Measurements from ENCODE around the gene SYT11.
"Not testable (repeated sequence)": the region's sequence is repeated elsewhere in the genome, so short reads cannot be mapped to it uniquely, and the experiment has no call there.

Gene SYT11

DNA sequence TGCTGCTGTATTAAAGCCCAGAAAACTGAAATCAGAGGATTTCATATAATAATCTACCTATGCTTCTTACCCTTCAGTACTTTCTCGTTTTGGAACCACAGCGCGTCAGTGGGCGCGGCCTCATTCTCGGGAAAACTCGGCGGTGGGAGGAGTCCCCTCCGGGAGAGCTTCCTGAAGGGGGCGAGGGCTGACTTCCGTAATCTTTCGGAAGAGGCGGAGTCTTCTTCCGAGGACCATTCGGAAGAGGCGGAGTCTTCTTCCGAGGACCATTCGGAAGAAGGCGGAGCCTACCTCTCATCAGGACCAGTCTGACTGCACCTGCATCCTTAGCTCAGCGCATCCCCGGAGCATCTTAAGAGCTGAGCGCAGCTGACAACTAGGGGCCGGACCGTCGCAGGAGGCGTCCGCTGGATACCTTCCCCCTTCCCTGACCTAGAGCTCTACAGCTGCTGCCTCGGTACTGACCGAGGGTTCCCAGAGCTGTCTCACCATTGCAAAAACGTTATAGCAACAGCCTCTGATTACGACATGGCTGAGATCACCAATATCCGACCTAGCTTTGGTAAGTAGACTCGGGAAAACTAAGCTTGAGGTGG lies at the start of gene SYT11:
Gene SYT11 (plus strand): TSS at position 334 of the 596 bp plus-strand sequence. CDS start 195 bp downstream, at position 529.
- FAIRE-seq, result no peak
- peak; percentile 84 for DNase-seq (ENCODE audit: insufficient read length, low spot score)

DNA sequence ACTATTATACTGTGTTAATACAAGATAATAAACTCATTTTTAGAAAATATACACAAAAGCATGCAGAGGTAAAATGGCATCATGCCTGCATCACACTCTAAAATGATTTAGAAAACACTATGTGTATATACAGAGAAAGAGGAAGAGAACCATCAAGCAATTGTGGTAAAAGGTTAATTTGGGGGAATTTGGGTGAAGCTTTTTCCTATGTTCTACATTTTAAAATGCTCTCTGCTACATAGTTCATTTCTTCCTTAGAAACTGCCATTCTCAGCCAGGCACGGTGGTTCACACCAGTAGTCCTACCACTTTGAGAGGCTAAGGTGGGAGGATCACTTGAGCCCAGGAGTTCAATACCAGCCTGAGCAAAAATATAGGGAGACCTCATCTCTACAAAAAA lies 46.5 kb upstream of the SYT11 start:
- no peak for DNase-seq (ENCODE audit: insufficient read length, low spot score)
- no peak for FAIRE-seq

DNA sequence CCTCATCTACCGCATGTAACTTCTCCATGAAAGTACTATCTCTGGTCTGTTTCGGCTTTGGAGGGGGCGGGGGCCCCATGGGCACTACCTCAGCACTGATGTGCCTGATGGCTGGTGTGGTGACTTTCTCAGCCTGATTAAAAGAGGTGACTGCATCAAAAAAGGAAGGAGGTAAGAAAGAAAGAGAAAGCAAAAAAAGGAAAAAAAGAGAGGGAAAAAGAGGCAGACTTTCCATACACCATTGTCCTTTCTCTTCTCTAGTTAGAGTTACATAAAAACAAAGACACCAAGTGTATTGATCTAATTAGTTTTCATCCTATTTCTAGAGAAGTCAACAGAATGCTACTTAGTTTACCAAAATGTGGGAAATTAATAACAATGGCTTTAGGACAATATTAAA lies 45.7 kb upstream of the SYT11 start:
- no peak for DNase-seq (ENCODE audit: insufficient read length, low spot score)
- FAIRE-seq, result no peak

DNA sequence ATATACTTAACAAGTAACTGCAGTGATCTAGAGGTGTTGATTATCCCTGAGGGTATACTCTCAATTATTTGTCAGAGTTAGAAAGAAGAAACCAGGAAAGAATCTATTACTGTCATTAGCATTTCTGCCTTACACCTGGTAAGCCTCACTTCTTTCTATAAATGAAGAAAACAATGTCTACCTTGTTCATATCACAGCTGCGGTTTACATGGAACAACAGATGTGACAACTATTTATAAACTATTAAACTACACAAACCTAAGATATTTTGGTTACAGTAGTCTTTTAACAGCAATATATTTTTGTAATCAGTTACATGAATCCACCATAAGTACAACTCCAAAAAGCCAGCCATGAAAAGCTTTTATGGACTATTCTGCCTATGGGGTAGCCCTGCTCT lies 43.0 kb upstream of the SYT11 start:
- no peak for FAIRE-seq
- DNase-seq (ENCODE audit: insufficient read length, low spot score), result no peak

DNA sequence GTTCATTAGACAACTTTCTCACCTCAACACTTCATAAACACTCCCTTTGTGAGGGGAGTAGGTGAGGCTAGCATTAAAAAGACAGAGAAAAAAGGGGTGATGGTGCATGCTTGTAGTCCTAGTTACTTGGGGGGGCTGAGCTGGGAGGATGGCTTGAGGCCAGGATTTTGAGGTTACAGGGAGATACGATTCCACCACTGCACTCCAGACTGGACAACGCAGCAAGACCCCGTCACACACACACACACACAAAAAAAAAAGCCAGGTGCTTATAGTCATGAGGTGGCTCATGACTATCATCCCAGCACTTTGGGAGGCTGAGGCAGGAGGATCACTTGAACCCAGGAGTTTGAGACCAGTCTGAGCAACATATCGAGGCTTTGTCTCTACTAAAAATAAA lies 31.9 kb upstream of the SYT11 start:
- DNase-seq (ENCODE audit: insufficient read length, low spot score) (no peak), FAIRE-seq (no peak)

DNA sequence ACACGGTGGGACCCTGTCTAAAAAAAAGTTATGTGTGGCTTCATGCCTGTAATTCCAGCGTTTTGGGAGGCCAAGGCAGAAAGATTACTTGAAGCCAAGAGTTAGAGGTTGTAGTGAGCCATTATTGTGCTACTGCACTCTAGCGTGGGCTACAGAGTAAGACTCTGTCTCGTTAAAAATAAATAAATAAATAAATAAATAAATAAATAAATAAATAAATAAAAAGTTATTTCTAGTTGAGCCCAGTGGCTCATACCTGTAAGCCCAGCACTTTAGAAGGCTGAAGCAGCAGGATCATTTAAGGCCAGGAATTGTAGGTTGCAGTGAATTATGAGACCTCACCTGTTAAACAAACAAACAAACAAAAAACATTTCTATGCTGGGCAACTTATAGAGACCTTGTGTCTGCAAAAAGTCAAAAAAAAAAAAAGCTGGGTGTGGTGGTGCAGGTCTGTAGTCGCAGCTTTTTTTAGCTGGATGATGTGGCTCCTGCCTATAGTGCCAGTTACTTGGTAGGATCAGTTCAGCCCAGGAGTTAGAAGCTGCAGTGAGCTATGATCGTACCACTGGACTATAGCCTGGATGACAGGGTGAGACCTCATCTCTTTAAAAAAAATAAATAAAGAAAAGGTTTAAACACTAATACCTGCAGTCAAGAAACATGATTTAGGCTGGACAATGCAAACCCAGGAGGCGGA lies 27.9 kb upstream of the SYT11 start:
- FAIRE-seq (no peak), DNase-seq (ENCODE audit: insufficient read length, low spot score) (no peak)

DNA sequence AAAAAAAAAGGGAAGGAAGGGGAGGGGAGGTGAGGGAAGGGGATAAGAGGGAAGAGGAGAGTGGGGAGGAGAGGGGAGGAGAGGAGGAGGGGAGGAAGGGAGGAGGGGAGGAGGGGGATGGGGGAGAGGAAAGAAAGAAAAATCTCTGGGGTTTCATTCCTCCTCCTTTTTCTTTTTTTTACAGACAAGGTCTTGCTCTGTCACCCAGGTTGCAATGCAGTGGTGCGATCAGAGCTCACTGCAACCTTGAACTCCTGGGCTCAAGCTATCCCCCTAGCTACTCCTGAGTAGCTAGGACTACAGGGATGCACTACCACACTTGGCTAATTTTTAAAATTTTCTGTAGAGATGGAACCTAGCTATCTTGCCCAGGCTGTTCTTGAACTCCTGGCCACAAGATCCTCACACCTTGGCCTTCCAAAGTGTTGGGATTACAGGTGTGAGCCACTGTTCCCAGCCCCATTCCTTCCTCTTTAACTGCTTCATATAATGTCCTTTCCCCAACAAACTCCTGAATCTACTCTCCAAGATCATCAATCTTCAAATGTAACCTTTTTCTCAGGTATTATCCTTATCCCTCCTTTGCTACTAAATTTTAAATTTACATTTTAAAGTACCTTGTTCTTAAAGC lies 25.6 kb upstream of the SYT11 start:
- DNase-seq (ENCODE audit: insufficient read length, low spot score) (no peak), FAIRE-seq (no peak)

DNA sequence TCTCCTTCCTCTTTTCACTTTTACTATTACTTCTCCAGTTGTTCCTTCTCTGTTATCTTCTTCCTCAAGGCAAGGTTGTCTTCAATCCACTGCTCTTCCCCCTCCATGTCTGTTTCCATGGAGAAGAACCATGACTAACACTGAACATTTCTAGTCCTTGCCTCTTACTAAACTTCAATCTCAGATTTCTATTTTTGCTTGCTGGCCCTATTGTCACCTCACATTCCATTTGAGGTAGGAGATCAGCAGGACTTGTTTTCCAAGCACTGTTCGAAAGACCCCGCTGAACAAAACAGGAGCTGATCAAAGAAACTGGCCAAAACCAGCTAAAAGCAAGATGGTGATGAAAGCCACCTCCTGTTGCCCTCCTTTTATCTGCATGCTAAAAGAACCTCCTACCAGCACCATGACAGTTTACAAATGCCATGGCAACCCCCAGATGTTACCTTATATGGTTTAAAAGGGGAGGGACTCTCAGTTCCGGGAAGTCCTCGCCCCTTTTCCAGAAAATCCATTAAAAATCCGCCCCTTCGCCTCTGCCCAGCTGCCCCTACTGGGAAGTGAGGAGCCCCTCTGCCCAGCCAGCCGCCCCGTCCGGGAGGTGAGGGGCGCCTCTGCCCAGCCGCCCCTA lies 25.0 kb upstream of the SYT11 start:
- FAIRE-seq (no peak), DNase-seq (ENCODE audit: insufficient read length, low spot score) (no peak)

DNA sequence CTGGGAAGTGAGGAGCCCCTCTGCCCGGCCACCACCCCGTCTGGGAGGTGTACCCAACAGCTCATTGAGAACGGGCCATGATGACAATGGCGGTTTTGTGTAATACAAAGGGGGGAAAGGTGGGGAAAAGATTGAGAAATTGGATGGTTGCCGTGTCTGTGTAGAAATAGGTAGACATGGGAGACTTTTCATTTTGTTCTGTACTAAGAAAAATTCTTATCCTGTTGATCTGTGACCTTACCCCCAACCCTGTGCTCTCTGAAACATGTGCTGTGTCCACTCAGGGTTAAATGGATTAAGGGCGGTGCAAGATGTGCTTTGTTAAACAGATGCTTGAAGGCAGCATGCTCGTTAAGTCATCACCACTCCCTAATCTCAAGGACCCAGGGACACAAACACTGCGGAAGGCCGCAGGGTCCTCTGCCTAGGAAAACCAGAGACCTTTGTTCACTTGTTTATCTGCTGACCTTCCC lies 24.4 kb upstream of the SYT11 start:
- not testable (repeated sequence) for FAIRE-seq; DNase-seq (ENCODE audit: insufficient read length, low spot score)

DNA sequence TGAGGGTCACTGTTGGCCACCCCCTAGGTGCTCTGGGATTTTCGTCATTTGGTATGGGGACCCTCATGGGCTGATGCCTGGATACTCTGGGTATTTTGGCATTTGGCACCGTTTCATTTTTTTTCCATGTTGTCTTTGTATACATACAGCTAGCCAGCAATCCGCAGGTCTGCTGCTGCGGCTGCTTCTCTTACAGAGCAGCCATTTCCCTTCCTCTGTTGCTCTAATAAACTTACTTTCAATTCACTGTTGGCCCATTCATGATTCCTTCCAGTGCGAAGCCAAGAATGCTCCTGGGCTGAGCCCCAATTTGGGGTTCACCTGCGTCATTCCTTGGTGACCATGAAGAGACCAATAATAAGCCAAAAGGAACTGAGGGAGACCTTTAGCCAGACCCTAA lies 23.8 kb upstream of the SYT11 start:
- DNase-seq (ENCODE audit: insufficient read length, low spot score) (no peak), FAIRE-seq (no peak)

GRCh38 chr1:155840386-155840785 lies 19.0 kb upstream of the SYT11 start:
- FAIRE-seq, result no peak
- DNase-seq (ENCODE audit: insufficient read length, low spot score), result no peak

DNA sequence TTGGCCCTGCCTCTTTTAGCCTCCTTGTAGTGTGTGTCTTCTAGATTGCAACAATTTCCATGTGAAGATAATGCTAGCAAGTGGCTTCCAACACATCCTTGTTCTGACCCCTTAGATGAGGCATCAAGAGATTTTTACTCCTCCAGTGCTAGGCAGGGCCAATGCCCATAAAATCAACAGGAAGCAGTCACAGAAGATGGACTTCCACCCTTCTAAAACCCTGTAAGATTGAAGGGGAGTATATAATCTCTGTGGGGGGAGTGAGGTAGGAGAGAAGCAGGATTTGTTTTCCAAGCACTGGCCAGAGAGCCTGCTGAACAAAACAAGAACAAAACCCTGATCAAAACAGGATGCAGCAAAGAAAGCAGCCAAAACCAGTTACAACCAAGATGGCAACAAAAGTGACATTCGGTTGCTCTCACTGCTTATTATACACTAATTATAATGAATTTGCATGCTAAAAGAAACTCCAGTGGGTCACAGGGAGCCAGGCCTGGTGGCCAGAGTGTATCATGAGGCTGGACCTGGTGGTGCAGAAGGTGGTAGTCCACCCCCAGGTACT lies 14.4 kb upstream of the SYT11 start:
- DNase-seq (ENCODE audit: insufficient read length, low spot score) (no peak), FAIRE-seq (no peak)

- no peak for DNase-seq (ENCODE audit: insufficient read length, low spot score)
- no peak for FAIRE-seq
Measured at GRCh38 chr1:155847823-155848529, 11.4 kb upstream of the SYT11 start.

DNA sequence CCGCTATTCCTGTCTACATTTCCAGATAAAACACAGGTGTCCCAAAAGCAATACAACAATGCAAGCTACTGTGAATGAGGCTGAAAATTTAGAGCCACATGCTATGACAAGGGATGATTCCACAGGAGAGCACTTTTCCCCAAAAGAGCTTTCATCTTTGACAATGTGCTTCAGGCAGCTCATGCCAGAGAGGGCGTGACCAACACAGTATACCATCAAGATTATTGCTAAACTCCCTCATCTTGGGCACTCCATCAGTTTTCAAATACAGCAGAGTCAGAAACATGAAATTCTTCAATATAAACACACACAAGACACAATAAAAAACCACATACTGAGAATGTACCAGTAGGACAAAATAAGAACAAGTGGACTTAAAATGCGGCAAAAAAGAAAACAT lies 9.0 kb upstream of the SYT11 start:
- FAIRE-seq (no peak), DNase-seq (ENCODE audit: insufficient read length, low spot score) (no peak)

- DNase-seq (ENCODE audit: insufficient read length, low spot score), result no peak
Measured at GRCh38 chr1:155856257-155856974, 3.0 kb upstream of the SYT11 start.

DNA sequence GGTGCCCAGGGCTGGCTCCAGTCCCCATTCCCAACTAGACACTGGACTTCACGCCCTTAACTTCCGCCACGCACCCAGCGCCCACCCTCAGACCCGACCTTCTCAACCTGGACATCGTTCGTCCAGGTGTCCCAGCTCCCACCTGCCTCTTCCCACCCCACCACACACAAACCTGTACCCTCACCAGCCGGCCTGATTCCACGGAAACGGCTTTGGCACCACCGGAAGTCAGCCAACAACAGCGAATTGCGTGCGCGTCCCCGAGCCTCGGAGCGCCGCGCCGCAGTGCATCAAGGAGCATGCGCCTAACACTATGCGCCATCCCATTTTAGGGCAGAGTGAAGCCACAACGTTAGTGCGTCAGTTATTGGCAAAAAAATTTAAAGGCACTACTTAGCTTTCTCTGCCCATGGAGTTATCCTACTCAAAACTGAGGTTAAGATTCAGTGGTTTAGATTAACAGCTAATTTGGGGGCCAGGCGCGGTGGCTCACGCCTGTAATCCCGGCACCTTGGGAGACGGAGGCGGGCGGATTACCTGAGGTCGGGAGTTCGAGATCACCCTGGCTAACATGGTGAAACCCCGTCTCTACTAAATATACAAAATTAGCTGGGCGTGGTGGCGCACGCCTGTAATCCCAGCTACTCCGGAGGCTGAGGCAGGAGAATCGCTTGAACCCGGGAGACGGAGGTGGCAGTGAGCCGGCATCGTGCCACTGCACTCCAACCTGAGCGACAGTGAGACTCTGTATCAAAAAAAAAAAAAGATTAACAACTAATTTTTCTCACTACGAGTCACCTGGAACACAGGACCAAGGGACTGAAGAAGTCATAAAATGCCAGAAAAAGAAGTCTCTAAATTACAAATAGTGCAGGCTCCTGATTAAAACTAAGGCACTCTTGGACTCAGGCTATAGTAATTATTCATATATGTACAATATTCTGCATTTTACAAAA lies 2.1 kb upstream of the SYT11 start, which contains the start of gene GON4L:
Gene GON4L (minus strand): TSS at position 240 of the 956 bp plus-strand sequence. CDS start 3,434 bp downstream, outside the sequence.
- FAIRE-seq (peak; percentile 65), DNase-seq (ENCODE audit: insufficient read length, low spot score) (peak; percentile 87)

More at GRCh38 chr1:155856257-155856974, 3.0 kb upstream of the SYT11 start:
- no peak for FAIRE-seq

DNA sequence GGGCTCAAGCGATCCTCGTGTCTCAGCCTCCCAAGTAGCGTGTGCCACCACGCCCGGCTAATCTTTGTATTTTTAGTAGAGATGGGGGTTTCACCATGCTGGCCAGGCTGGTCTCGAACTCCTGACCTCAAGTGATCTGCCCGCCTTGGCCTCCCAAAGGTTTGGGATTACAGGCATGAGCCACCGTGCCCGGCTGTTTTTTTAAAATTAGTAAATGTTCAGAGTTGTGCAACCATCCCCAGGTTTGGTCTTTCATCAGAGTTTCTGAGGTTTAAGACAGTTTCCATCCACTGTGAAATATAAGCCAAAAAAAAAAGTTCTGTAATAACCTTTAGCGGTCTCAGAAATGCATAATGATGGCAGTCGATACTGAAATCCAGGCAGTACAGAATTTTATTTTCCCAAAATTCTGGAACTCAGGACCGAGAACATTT lies 550 bp upstream of the SYT11 start:
- DNase-seq (ENCODE audit: insufficient read length, low spot score), result no peak
- FAIRE-seq, result no peak

All from HTR-8/SVneo (cell line).